Mucosa of rectum (tissue), 2 donors: ENCODE results near the gene ACAT2.
"Not testable (repeated sequence)": the region's sequence is repeated elsewhere in the genome, so short reads cannot be mapped to it uniquely, and the experiment has no call there.

Experiments
- H3K27ac ChIP-seq, 2 donors: one replicate each; pipeline ENCODE4 v1.7.0; 2013; ENCODE audit warnings: inconsistent platforms in 2 of 2, low read depth in 2 of 2, low read length in 2 of 2
- H3K27me3 ChIP-seq, 2 donors: one replicate each; pipeline ENCODE4 v1.7.0; 2013; ENCODE audit warnings: low read length in 2 of 2; ENCODE audit not compliant: control insufficient read depth in 2 of 2, insufficient read depth in 2 of 2
- H3K36me3 ChIP-seq, 2 donors: one replicate each; pipeline ENCODE4 v1.7.0; 2013; ENCODE audit warnings: low read length in 2 of 2; ENCODE audit not compliant: control insufficient read depth in 2 of 2, insufficient read depth in 2 of 2
- H3K4me1 ChIP-seq, 2 donors: one replicate each; pipeline ENCODE4 v1.7.0; 2013; ENCODE audit warnings: low read length in 2 of 2, mild to moderate bottlenecking in 1 of 2; ENCODE audit not compliant: control insufficient read depth in 2 of 2, insufficient read depth in 2 of 2
- H3K4me3 ChIP-seq, 2 donors: one replicate each; pipeline ENCODE4 v1.7.0; 2013; ENCODE audit warnings: low read length in 2 of 2
- H3K9ac ChIP-seq, 2 donors: one replicate each; pipeline ENCODE4 v1.7.0; 2013; ENCODE audit warnings: low read length in 2 of 2, low read depth in 1 of 2, mild to moderate bottlenecking in 1 of 2
- H3K9me3 ChIP-seq, 2 donors: one replicate each; pipeline ENCODE4 v1.7.0; 2013; ENCODE audit warnings: low read length in 2 of 2; ENCODE audit not compliant: control insufficient read depth in 2 of 2
- donor health status: healthy.
- donor health status: Normal muscosa, but diverticular disease.

The ACAT2 gene

DNA sequence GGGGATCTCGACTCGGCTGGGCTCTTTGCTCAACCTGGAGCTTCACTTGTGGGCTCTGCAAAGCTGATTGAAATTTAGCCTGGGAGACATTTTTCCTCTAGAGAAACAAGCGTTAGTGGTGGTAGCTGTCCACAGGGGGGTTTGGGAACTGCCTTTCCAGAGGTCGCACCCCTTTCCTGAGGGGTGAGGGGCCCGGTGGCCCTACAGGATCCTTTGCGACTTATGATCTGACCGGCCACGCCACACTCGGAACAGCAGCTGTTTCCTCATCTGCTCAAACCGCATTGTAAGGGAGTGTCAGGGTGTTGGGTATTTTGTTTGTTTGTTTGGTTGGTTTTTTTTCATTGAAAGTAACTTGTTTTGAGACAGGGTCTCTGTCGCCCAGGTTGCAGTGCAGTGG is 59.3 kb downstream of the ACAT2 start:
- Histone ChIP-seq H3K27me3 (no peaks in the 10 kb centered on the region), H3K36me3 (no peaks in the 10 kb centered on the region), H3K4me3 (no peak overlapping the region), H3K4me1 (no peaks in the 10 kb centered on the region), H3K27ac (no peak overlapping the region), H3K9me3 (no peaks in the 10 kb centered on the region), H3K9ac (no peak overlapping the region)

DNA sequence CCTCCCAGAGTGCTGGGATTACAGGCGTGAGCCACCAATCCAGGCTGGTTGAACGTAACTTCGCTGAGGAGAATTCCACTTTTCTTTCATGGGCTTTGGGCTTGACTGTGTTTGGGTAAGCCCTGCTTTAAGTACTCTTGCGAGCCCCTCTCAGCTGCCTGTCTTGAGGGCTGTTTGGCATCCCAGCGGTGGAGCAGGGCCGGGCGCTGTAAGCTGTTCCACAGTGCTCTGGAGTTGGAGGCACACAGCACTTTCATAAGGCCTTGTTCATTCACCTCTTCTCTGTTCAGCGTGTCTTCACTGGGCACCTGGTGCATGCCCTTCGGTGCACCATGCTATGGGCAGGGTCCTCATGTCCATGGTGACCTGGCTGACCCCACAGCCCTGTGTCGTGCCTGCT is 59.9 kb downstream of the ACAT2 start:
- Histone ChIP-seq H3K27me3 (no peaks in the 10 kb centered on the region), H3K36me3 (no peaks in the 10 kb centered on the region), H3K27ac (no peak overlapping the region), H3K4me3 (no peak overlapping the region), H3K9me3 (no peaks in the 10 kb centered on the region), H3K9ac (no peak overlapping the region), H3K4me1 (no peaks in the 10 kb centered on the region)

DNA sequence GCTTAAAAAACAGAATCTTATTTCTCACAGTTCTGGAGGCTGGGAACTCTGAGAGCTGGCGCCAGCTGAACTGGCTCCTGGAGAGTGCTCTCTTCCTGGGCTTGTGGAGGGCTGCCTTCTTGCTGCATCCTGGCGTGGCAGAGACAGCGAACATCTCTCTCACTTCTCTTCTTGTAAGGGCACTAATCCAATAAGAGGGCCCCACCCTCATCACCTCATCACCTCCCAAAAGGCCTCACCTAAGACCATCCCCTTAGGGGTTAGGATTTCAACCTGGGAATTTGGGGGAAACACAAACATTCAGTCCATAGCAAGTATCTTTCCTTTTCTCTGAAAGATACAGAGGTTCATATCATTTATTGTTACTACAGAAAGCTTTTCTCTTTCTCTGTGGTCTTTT is 62.1 kb downstream of the ACAT2 start:
- Histone ChIP-seq H3K4me3 (no peak overlapping the region), H3K9ac (no peak overlapping the region), H3K27ac (no peak overlapping the region), H3K27me3 (no peaks in the 10 kb centered on the region), H3K4me1 (no peaks in the 10 kb centered on the region), H3K36me3 (no peaks in the 10 kb centered on the region), H3K9me3 (no peaks in the 10 kb centered on the region)

DNA sequence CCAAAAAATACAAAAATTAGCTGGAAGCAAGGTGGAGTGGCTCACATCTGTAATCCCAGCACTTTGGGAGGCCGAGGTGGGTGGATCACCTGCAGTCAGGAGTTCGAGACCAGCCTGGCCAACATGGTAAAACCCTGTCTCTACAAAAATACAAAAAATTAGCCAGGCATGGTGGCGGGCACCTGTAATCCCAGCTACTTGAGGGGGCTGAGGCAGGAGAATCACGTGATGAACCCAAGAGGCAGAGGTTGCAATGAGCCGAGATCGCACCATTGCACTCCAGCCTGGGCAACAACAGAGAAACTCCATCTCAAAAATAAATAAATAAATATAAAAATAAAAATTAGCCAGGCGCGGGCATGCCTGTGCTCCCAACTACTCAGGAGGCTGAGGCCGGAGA is 62.8 kb downstream of the ACAT2 start:
- H3K4me3 ChIP-seq, H3K4me1 ChIP-seq, H3K27me3 ChIP-seq, H3K27ac ChIP-seq, H3K36me3 ChIP-seq, H3K9me3 ChIP-seq, H3K9ac ChIP-seq: not testable (repeated sequence)

DNA sequence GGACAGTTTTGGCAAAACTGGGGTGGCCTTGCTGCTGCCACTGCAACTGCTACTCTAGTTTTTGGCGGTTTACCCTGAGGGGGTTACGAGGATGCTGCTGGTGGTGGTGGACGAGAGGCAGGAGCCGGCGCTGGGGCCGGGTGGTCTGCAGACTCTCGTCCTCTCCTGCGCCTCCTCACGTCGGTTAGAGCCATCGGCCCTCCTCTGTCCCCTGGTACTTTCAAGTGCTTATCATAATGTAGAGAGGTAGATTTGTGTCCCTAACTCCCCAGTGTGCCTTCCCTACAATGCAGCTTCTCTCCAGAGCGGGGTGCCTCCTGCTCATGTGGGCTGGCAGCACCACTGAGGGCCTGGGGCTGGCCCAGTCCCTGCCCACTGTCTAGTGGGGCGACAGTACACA is 64.2 kb downstream of the ACAT2 start:
- Histone ChIP-seq H3K9ac (no peak overlapping the region), H3K36me3 (no peaks in the 10 kb centered on the region), H3K27ac (no peak overlapping the region), H3K27me3 (no peaks in the 10 kb centered on the region), H3K9me3 (no peaks in the 10 kb centered on the region), H3K4me1 (no peaks in the 10 kb centered on the region), H3K4me3 (no peak overlapping the region)

DNA sequence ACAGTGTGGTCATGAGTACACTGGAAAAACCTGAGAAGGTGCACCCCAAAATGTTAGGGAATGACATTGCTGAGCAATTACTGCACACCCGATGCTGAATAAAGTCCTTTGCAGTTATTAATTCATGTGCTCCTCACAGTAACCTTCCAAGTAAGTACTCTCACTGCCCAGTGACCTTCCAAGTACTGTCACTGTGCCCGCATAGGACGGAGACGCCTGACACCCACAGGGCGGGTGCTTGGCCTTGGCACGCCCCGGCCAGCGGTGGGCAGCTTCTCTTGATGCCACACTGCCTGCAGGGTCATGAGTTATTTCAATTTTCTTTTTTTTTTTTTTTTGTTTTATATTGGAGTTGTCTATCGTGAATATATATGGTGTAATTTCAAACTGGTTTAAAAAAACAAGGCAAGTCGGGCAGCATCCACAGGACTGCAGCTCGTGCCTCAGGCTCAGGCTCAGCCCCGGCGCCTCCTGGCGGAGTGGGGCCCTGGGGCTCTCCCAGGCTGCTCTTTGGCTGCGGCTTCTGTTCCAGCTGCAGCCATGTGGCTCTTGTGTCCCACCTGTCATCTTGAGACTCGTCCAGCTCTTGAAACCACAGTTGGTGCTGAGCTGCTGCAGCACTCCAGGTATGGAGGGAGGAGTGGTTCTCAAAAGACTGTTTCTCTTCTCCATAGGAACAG is 65.3 kb downstream of the ACAT2 start:
- no peak overlapping the region for H3K9ac ChIP-seq
- no peaks in the 10 kb centered on the region for H3K9me3 ChIP-seq
- H3K4me1 ChIP-seq = no peaks in the 10 kb centered on the region
- H3K27me3 ChIP-seq = no peaks in the 10 kb centered on the region
- no peaks in the 10 kb centered on the region for H3K36me3 ChIP-seq
- H3K4me3 ChIP-seq = no peak overlapping the region
- no peak overlapping the region for H3K27ac ChIP-seq

DNA sequence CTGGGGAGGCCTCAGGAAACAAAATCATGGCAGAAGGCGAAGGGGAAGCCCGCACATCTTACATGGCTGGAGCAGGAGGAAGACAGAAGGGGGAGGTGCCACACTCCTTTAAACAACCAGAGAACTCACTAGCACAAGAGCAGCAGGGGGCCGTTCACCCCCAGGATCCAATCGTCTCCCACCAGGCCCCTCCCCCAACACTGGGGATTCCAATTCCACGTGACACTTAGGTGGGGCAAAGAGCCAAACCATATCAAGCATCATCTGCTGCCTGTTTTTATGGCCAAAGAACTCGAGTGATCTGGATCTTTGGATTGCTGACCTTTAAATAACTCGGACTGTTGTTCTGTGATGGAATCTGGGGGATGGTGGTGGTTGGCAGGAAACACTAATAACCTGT is 66.2 kb downstream of the ACAT2 start:
- no peaks in the 10 kb centered on the region for H3K27me3 ChIP-seq
- no peak overlapping the region for H3K9ac ChIP-seq
- H3K4me3 ChIP-seq = no peak overlapping the region
- H3K27ac ChIP-seq = no peak overlapping the region
- no peaks in the 10 kb centered on the region for H3K4me1 ChIP-seq
- no peaks in the 10 kb centered on the region for H3K9me3 ChIP-seq
- H3K36me3 ChIP-seq = no peaks in the 10 kb centered on the region
